Thyroid gland (tissue), 4 donors: ENCODE results near the gene OXLD1. TPM values are rescaled to one million over a fixed set of nuclear protein-coding genes. Genes with fewer than 3 reads are reported as not detected.
"Not testable (repeated sequence)": the region's sequence is repeated elsewhere in the genome, so short reads cannot be mapped to it uniquely, and the experiment has no call there.

Experiments used
- DNase-seq, 2 donors: peaks; one replicate each; pipeline ENCODE4 v3.0.0-alpha.2; 2019
- H3K27ac ChIP-seq, 3 donors: fragments of 200-600 bp; sonication (generic); 1 replicate in 2 of 3; 2 replicates in 1 of 3; pipeline ENCODE4 v1.5.1; 2016 to 2019; ENCODE audit warnings: mild to moderate bottlenecking in 1 of 3, moderate library complexity in 1 of 3
- H3K27me3 ChIP-seq: fragments of 200-600 bp; sonication (generic); one replicate; pipeline ENCODE4 v1.5.1; 2019
- H3K36me3 ChIP-seq, 2 donors: fragments of 200-600 bp; sonication (generic); one replicate each; pipeline ENCODE4 v1.5.1; 2016 to 2019
- H3K4me1 ChIP-seq, 2 donors: fragments of 200-600 bp; sonication (generic); one replicate each; pipeline ENCODE4 v1.5.1; 2017 to 2019
- H3K4me3 ChIP-seq, 3 donors: fragments of 200-600 bp; sonication (generic); replicated peaks in 1 of 3; 1 replicate in 2 of 3; 2 replicates in 1 of 3; pipeline ENCODE4 v1.5.1; 2016; ENCODE audit warnings: mild to moderate bottlenecking in 1 of 3
- H3K9me3 ChIP-seq: fragments of 200-600 bp; sonication (generic); one replicate; pipeline ENCODE4 v1.5.1; 2017
- POLR2A ChIP-seq, 2 donors: fragments of 450-650 bp; IDR thresholded peaks; one replicate each; pipeline ENCODE4 v1.6.1; 2017; ENCODE audit warnings: antibody characterized with exemption in 2 of 2, mild to moderate bottlenecking in 2 of 2, moderate library complexity in 1 of 2
- WGBS, 2 donors: methylation state at CpG; one replicate each; pipeline ENCODE4 v1.1.5; 2017; 5-methylcytosine and 5-hydroxymethylcytosine counted together
- intact Hi-C: fragments of 100-400 bp; cut with DNase I; formaldehyde crosslinking; loops from one replicate; pipeline ENCODE4 v1.15.1; 2023
- total RNA-seq, 4 donors: library from RNA; depleted of rRNA; stranded (reverse); fragments of >200 nt; gene quantifications; one replicate each; pipeline ENCODE4 v1.2.3, GENCODE V29; 2016
- TF ChIP-seq, protein P1 (sequence below), 6 experiments: fragments of 200-600 bp in 3 of 6; fragments of 450-650 bp in 3 of 6; sonication (generic) in 3 of 6; IDR thresholded peaks; one replicate each; pipeline ENCODE4 v1.5.1; 2016 to 2019; ENCODE audit warnings: antibody characterized with exemption in 6 of 6, mild to moderate bottlenecking in 2 of 6, inconsistent platforms in 1 of 6, moderate library complexity in 1 of 6

The OXLD1 gene
- total RNA-seq, 4 donors from 2014 or later, result 20.5 to 46.3 (median 34.2) TPM

DNA sequence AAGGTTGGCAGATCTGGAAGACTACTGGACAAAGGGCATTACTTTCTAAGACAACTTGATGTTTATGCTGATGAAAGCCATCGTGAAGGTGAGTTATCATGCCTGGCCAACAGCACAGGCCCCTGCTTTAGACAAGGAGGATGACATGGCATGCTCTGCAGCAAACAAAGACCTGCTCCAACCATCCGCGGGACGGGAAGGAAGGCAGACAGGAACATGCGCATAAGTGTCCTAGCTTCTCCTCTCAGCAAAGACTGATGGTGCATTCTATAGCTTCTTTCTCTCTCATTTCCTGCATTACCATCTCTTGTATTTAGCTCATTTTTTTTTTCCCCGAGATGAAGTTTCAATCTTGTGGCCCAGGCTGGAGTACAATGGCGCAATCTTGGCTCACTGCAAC lies 34.9 kb downstream of the OXLD1 start:
- Histone ChIP-seq H3K27me3 (no peaks in the 10 kb centered on the region), H3K4me1 (peaks cover 15 to 21% of the 10 kb centered on the region in 2 donors), H3K36me3 (peaks cover 27 to 30% of the 10 kb centered on the region in 2 donors), H3K27ac (no peak overlapping the region), H3K9me3 (no peaks in the 10 kb centered on the region), H3K4me3 (no peak overlapping the region)
- 89 to 91% methylated on average over 7 of the region's 7 CpGs for WGBS, 2 donors
- intact Hi-C loops, result no loop called here
- TF ChIP-seq POLR2A (IDR thresholded peaks at IDR 0.05), result no peak
- TF ChIP-seq, protein P1, sequence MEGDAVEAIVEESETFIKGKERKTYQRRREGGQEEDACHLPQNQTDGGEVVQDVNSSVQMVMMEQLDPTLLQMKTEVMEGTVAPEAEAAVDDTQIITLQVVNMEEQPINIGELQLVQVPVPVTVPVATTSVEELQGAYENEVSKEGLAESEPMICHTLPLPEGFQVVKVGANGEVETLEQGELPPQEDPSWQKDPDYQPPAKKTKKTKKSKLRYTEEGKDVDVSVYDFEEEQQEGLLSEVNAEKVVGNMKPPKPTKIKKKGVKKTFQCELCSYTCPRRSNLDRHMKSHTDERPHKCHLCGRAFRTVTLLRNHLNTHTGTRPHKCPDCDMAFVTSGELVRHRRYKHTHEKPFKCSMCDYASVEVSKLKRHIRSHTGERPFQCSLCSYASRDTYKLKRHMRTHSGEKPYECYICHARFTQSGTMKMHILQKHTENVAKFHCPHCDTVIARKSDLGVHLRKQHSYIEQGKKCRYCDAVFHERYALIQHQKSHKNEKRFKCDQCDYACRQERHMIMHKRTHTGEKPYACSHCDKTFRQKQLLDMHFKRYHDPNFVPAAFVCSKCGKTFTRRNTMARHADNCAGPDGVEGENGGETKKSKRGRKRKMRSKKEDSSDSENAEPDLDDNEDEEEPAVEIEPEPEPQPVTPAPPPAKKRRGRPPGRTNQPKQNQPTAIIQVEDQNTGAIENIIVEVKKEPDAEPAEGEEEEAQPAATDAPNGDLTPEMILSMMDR (IDR thresholded peaks at IDR 0.05), result no peak
- DNase-seq, result no peak

DNA sequence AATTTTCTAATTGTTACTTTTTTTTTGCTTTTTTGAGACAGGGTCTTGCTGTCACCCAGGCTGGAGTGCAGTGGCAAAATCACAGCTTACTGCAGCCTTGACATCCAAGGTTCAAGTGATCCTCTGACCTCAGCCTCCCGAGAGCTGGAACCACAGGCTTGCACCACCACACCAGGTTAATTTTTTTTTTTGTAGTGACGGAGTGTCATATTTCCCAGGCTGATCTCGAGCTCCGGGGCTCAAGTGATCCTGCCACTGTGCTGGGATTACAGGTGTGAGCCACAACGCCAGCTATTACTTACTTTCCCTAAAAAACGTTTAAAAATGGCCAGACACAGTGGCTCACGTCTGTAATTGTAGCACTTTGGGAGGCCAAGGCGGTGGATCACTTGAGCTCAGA lies 36.1 kb downstream of the OXLD1 start:
- intact Hi-C loops, result no loop called here
- Histone ChIP-seq H3K36me3 (peaks cover 38 to 40% of the 10 kb centered on the region in 2 donors), H3K4me3 (no peak overlapping the region), H3K4me1 (peaks cover 4 to 12% of the 10 kb centered on the region in 2 donors), H3K27ac (no peak overlapping the region), H3K27me3 (no peaks in the 10 kb centered on the region), H3K9me3 (no peaks in the 10 kb centered on the region)
- TF ChIP-seq, protein P1 (IDR thresholded peaks at IDR 0.05), result no peak
- no peak for TF ChIP-seq POLR2A (IDR thresholded peaks at IDR 0.05)
- DNase-seq, result no peak
- WGBS, 2 donors, result 89% methylated on average over 8 of the region's 8 CpGs

- Histone ChIP-seq H3K36me3 (peaks cover 48 to 49% of the 10 kb centered on the region in 2 donors), H3K27ac (peak overlapping the region in 1 of 3 donors; percentile 5), H3K9me3 (no peaks in the 10 kb centered on the region), H3K27me3 (no peaks in the 10 kb centered on the region), H3K4me1 (peaks cover 6 to 7% of the 10 kb centered on the region in 2 donors), H3K4me3 (no peak overlapping the region)
- DNase-seq, result peak; percentile 40 to 50
- intact Hi-C loops, result no loop called here
- 67 to 71% methylated on average over 10 to 11 of the region's 11 CpGs for WGBS, 2 donors
- TF ChIP-seq POLR2A (IDR thresholded peaks at IDR 0.05), result no peak
- TF ChIP-seq, protein P1 (IDR thresholded peaks at IDR 0.05), result no peak
These were observed 44.8 kb downstream of the OXLD1 start for GRCh38 chr17:81621494-81622130.

DNA sequence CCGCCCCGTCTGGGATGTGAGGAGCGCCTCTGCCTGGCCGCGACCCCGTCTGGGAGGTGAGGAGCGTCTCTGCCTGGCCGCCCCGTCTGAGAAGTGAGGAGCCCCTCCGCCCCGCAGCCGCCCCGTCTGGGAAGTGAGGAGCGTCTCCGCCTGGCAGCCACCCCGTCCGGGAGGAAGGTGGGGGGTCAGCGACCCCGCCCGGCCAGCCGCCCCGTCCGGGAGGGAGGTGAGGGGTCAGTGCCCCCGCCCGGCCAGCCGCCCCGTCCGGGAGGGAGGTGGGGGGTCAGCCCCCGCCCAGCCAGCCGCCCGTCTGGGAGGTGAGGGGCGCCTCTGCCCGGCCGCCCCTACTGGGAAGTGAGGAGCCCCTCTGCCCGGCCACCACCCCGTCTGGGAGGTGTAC lies 48.1 kb downstream of the OXLD1 start:
- H3K36me3 ChIP-seq, result peaks cover 24 to 28% of the 10 kb centered on the region in 2 donors
- not testable (repeated sequence) for H3K9me3 ChIP-seq

GRCh38 chr17:81616877-81617276 lies 49.5 kb downstream of the OXLD1 start:
- no peak for DNase-seq
- TF ChIP-seq, protein P1 (IDR thresholded peaks at IDR 0.05), result no peak
- TF ChIP-seq POLR2A (IDR thresholded peaks at IDR 0.05), result no peak
- H3K4me1 ChIP-seq, result peaks cover 6 to 7% of the 10 kb centered on the region in 2 donors
- 78 to 96% methylated on average over 7 of the region's 7 CpGs for WGBS, 2 donors
- no peak overlapping the region for H3K4me3 ChIP-seq
- no peaks in the 10 kb centered on the region for H3K27me3 ChIP-seq
- intact Hi-C loops, result no loop called here
- H3K27ac ChIP-seq, result no peak overlapping the region
- H3K36me3 ChIP-seq, result peaks cover 18 to 23% of the 10 kb centered on the region in 2 donors
- no peaks in the 10 kb centered on the region for H3K9me3 ChIP-seq

More for the DNA sequence above, 48.1 kb downstream of the OXLD1 start:
- H3K4me1 ChIP-seq, DNase-seq, intact Hi-C loops, H3K27ac ChIP-seq, H3K27me3 ChIP-seq, H3K4me3 ChIP-seq: not testable (repeated sequence)
- 100% methylated on average over 3 of the region's 36 CpGs; no CpG with 5 or more reads in 1 of the 2 donors for WGBS, 2 donors
